Progenitor cell of endocrine pancreas (in vitro differentiated cells): Measurements from ENCODE around the gene RPUSD2. TPM values are rescaled to one million over a fixed set of nuclear protein-coding genes. Genes with fewer than 3 reads are reported as not detected.
A peak's percentile ranks its signal among the peaks of the same experiment; 100 is the strongest.

ENCODE experiments used
- DNase-seq: peaks from one replicate; pipeline ENCODE4 v3.0.0; 2021; ENCODE audit warnings: low spot score; ENCODE audit not compliant: unreplicated experiment
- H3K27ac Mint-ChIP-seq: 2 replicates; pipeline ENCODE4 v1.8.0; 2021; ENCODE audit warnings: mild to moderate bottlenecking, moderate library complexity, mixed read lengths
- H3K27me3 Mint-ChIP-seq: 2 replicates; pipeline ENCODE4 v1.8.0; 2021; ENCODE audit warnings: mixed read lengths
- H3K36me3 Mint-ChIP-seq: 2 replicates; pipeline ENCODE4 v1.8.0; 2022; ENCODE audit warnings: mixed read lengths; ENCODE audit not compliant: insufficient read depth
- H3K4me1 Mint-ChIP-seq: 2 replicates; pipeline ENCODE4 v1.8.0; 2021; ENCODE audit warnings: low read depth, mixed read lengths
- H3K4me3 Mint-ChIP-seq: 2 replicates; pipeline ENCODE4 v1.8.0; 2021; ENCODE audit warnings: low read depth, mild to moderate bottlenecking, moderate library complexity, mixed read lengths
- H3K9me3 Mint-ChIP-seq: 2 replicates; pipeline ENCODE4 v1.8.0; 2021; ENCODE audit warnings: low read depth, mixed read lengths
- CTCF ChIP-seq: fragments of 200-600 bp; sonication (generic); IDR thresholded peaks from one replicate; pipeline ENCODE4 v1.5.0; 2021; ENCODE audit warnings: antibody characterized with exemption, mild to moderate bottlenecking; ENCODE audit not compliant: unreplicated experiment
- total RNA-seq: library from RNA; stranded (reverse); gene quantifications from 2 replicates; pipeline ENCODE4 v1.2.1, GENCODE V29; 2021

The RPUSD2 gene
- total RNA-seq, 1 donor from 2014 or later = 11.5 TPM

- no peak for TF ChIP-seq CTCF
- Mint-ChIP-seq H3K4me3 (peak within 1 kb of the TSS; percentile 98), H3K27ac (peak within 1 kb of the TSS; percentile 99), H3K27me3 (no peaks in the 10 kb centered on the region), H3K9me3 (no peaks in the 10 kb centered on the region), H3K36me3 (peaks cover 4% of the 10 kb centered on the region), H3K4me1 (peaks cover 18% of the 10 kb centered on the region)
- DNase-seq = peak; percentile 92
These were observed 24.7 kb downstream of the RPUSD2 start, which contains the start of gene KNL1 for GRCh38 chr15:40593588-40594428. KNL1 (plus strand) TSS chr15:40594249; CDS start chr15:40602932, 8,683 bp downstream.

GRCh38 chr15:40594429-40594836 is 25.3 kb downstream of the RPUSD2 start:
- peak overlapping the region; percentile 99 for H3K27ac Mint-ChIP-seq
- no peaks in the 10 kb centered on the region for H3K9me3 Mint-ChIP-seq
- peaks cover 4% of the 10 kb centered on the region for H3K36me3 Mint-ChIP-seq
- H3K4me3 Mint-ChIP-seq = peak overlapping the region; percentile 98
- peak; percentile 43 for DNase-seq
- H3K4me1 Mint-ChIP-seq = peaks cover 18% of the 10 kb centered on the region
- no peaks in the 10 kb centered on the region for H3K27me3 Mint-ChIP-seq
- no peak for TF ChIP-seq CTCF

GRCh38 chr15:40595219-40595618 is 26.1 kb downstream of the RPUSD2 start:
- Mint-ChIP-seq H3K27me3 (no peaks in the 10 kb centered on the region), H3K36me3 (peaks cover 4% of the 10 kb centered on the region), H3K4me3 (peak overlapping the region; percentile 98), H3K4me1 (peaks cover 18% of the 10 kb centered on the region), H3K27ac (peak overlapping the region; percentile 11), H3K9me3 (no peaks in the 10 kb centered on the region)
- no peak for DNase-seq
- TF ChIP-seq CTCF = no peak

GRCh38 chr15:40595773-40596172 is 26.7 kb downstream of the RPUSD2 start:
- H3K36me3 Mint-ChIP-seq = peaks cover 4% of the 10 kb centered on the region
- H3K27me3 Mint-ChIP-seq = no peaks in the 10 kb centered on the region

GRCh38 chr15:40597024-40597423 is 27.9 kb downstream of the RPUSD2 start:
- Mint-ChIP-seq H3K4me1 (peaks cover 8% of the 10 kb centered on the region), H3K27me3 (no peaks in the 10 kb centered on the region), H3K27ac (peak overlapping the region; percentile 78), H3K36me3 (peaks cover 4% of the 10 kb centered on the region), H3K4me3 (no peak overlapping the region), H3K9me3 (no peaks in the 10 kb centered on the region)
- no peak for TF ChIP-seq CTCF
- DNase-seq = no peak

More at GRCh38 chr15:40595773-40596172, 26.7 kb downstream of the RPUSD2 start:
- DNase-seq = no peak
- Mint-ChIP-seq H3K4me1 (peaks cover 13% of the 10 kb centered on the region), H3K9me3 (no peaks in the 10 kb centered on the region), H3K4me3 (no peak overlapping the region), H3K27ac (no peak overlapping the region)
- no peak for TF ChIP-seq CTCF
